ENCODE data around the gene DPPA5. TPM values are rescaled to one million over a fixed set of nuclear protein-coding genes. Genes with fewer than 3 reads are reported as not detected.

The DPPA5 gene
- total and polyA plus RNA-seq, 9 of the 15 experiments (the other 6 are each of a cell fraction or from before 2014, with no cell fraction given): not detected

GRCh38 chr6:73343164-73343563 is 10.9 kb downstream of the DPPA5 start:
- in situ Hi-C loops (cut with MboI) (loop anchor here (25.0 kb wide), 1 partner anchor 931 kb away; no protein-coding TSS in a partner anchor), intact Hi-C loops (cut with micrococcal nuclease) (no loop called here)
- H3K27ac ChIP-seq (ENCODE audit: extremely low read depth, low read depth, low read length): no peak overlapping the region
- no peak overlapping the region for H2AFZ ChIP-seq (ENCODE audit: low read depth, low read length)
- no peaks in the 10 kb centered on the region for H3K9me3 ChIP-seq (replicated peaks; ENCODE audit: control insufficient read depth, insufficient read depth, low read depth, low read length)
- ATAC-seq (no peak), FAIRE-seq (no peak), DNase-seq (ENCODE audit: extremely low read depth in 1 of 4, low spot score in 3 of 4) (no peak)
- H3K9ac ChIP-seq (ENCODE audit: insufficient read depth in 1 of 2, low read depth in 2 of 2, low read length in 2 of 2): no peak overlapping the region
- H4K20me1 ChIP-seq (replicated peaks; ENCODE audit: control insufficient read depth, insufficient read depth, low read length): no peaks in the 10 kb centered on the region
- H3K4me3 ChIP-seq: no peak overlapping the region
- H3K4me2 ChIP-seq (ENCODE audit: insufficient read depth, low read length): no peak overlapping the region
- H3K27me3 ChIP-seq (ENCODE audit: control insufficient read depth in 2 of 2, insufficient read depth in 2 of 2, low read length in 2 of 2): peaks cover 9 to 18% of the 10 kb centered on the region in 2 experiments
- POLR2A ChIA-PET: no interaction called here
- CTCF ChIA-PET (ENCODE audit: low intra/inter-chr PET ratio): no interaction called here
- no TSS peak for BruUV-seq (replicated peaks)
- no peaks in the 10 kb centered on the region for H3K9me1 ChIP-seq (ENCODE audit: control insufficient read depth, insufficient read depth, low read length)
- no peaks in the 10 kb centered on the region for H3K79me2 ChIP-seq (ENCODE audit: control insufficient read depth, insufficient read depth, low read length)
- no peaks in the 10 kb centered on the region for H3K36me3 ChIP-seq (ENCODE audit: control insufficient read depth, insufficient read depth, low read length)
- peaks cover 0 to under 1% of the 10 kb centered on the region in 2 experiments; a peak in 1 of 5 replicates for H3K4me1 ChIP-seq (replicated peaks in 1 of 2; ENCODE audit: control insufficient read depth in 2 of 2, insufficient read depth in 2 of 2, low read length in 2 of 2)
- no peak for TF ChIP-seq BRCA1 (IDR thresholded peaks at IDR 0.05)
- no peak for TF ChIP-seq BRCA1 (CRISPR knock-in tag; IDR thresholded peaks at IDR 0.05)
- TF ChIP-seq HMBOX1 (IDR thresholded peaks at IDR 0.05): no peak
- TF ChIP-seq YY1 (IDR thresholded peaks at IDR 0.05; ENCODE audit: borderline replicate concordance in 1 of 3, control insufficient read depth in 1 of 3, extremely low read depth in 1 of 3, insufficient read depth in 3 of 3, insufficient read length in 1 of 3, insufficient replicate concordance in 2 of 3, low read depth in 1 of 3, low read length in 2 of 3): no peak
- no peak for TF ChIP-seq TAF9B (IDR thresholded peaks at IDR 0.05; ENCODE audit: partially characterized antibody)
- TF ChIP-seq PRDM10 (IDR thresholded peaks at IDR 0.05; ENCODE audit: partially characterized antibody): peak; percentile 76
- no peak for TF ChIP-seq MAFG (tag; conservative IDR thresholded peaks at IDR 0.05)
- TF ChIP-seq PHF8 (IDR thresholded peaks at IDR 0.05; ENCODE audit: borderline replicate concordance, low read length): no peak
- no peak for TF ChIP-seq THRA (IDR thresholded peaks at IDR 0.05)
- TF ChIP-seq SRSF9 (IDR thresholded peaks at IDR 0.05; ENCODE audit: borderline replicate concordance, low read depth, low read length): no peak
- TF ChIP-seq ZNF316 (IDR thresholded peaks at IDR 0.05): 0 out of 2 replicates have a peak, but pooled peaks have one; percentile 4
- TF ChIP-seq U2AF1 (optimal IDR thresholded peaks at IDR 0.05; ENCODE audit: low read depth, low read length): no peak
- no peak for TF ChIP-seq HNRNPH1 (optimal IDR thresholded peaks at IDR 0.05; ENCODE audit: low read depth, low read length)
- TF ChIP-seq NFYB (IDR thresholded peaks at IDR 0.05; ENCODE audit: extremely low read depth, insufficient read length): no peak

Data from K562 (cell line).